ELF-1 (cell line): ENCODE data around the gene DOCK4.
A peak's percentile ranks its signal among the peaks of the same experiment; 100 is the strongest.

ENCODE experiments used
- DNase-seq: peaks from one replicate; pipeline ENCODE4 v3.0.0-alpha.2; 2016; ENCODE audit warnings: low read depth, low spot score

The DOCK4 gene

GRCh38 chr7:112206238-112206990, at the start of gene DOCK4, which contains the start of gene ZNF277:
DOCK4 (minus strand) TSS chr7:112206399; CDS start chr7:112206138, 261 bp downstream.
ZNF277 (plus strand) TSS chr7:112206695; CDS start chr7:112206717, 22 bp downstream.
- peak; percentile 100 for DNase-seq

- DNase-seq, result no peak
Observed at GRCh38 chr7:112255388-112255720, 49.2 kb upstream of the DOCK4 start.

- DNase-seq, result no peak
Observed at GRCh38 chr7:112254709-112255387, 48.6 kb upstream of the DOCK4 start.

- no peak for DNase-seq
Observed at GRCh38 chr7:112254156-112254555, 48.0 kb upstream of the DOCK4 start.

- no peak for DNase-seq
Observed at GRCh38 chr7:112252691-112253090, 46.5 kb upstream of the DOCK4 start.

- DNase-seq, result no peak
Observed at GRCh38 chr7:112252141-112252540, 45.9 kb upstream of the DOCK4 start.

- DNase-seq, result peak; percentile 48
Observed at GRCh38 chr7:112249967-112250366, 43.8 kb upstream of the DOCK4 start.

GRCh38 chr7:112248598-112248997, 42.4 kb upstream of the DOCK4 start:
- DNase-seq, result no peak

- DNase-seq, result peak; percentile 48
Observed at GRCh38 chr7:112238852-112239610, 32.8 kb upstream of the DOCK4 start.

GRCh38 chr7:112238330-112238729, 32.1 kb upstream of the DOCK4 start:
- no peak for DNase-seq

- no peak for DNase-seq
Observed at GRCh38 chr7:112236597-112236996, 30.4 kb upstream of the DOCK4 start.

GRCh38 chr7:112234147-112234546, 27.9 kb upstream of the DOCK4 start:
- no peak for DNase-seq

GRCh38 chr7:112233048-112233697, 27.0 kb upstream of the DOCK4 start:
- DNase-seq, result no peak

- DNase-seq, result no peak
Observed at GRCh38 chr7:112232212-112232978, 26.2 kb upstream of the DOCK4 start.

GRCh38 chr7:112228632-112229031, 22.4 kb upstream of the DOCK4 start:
- DNase-seq, result no peak

GRCh38 chr7:112226701-112227276, 20.6 kb upstream of the DOCK4 start:
- DNase-seq, result no peak

GRCh38 chr7:112225006-112225405, 18.8 kb upstream of the DOCK4 start:
- DNase-seq, result no peak

GRCh38 chr7:112224186-112224585, 18.0 kb upstream of the DOCK4 start:
- DNase-seq, result no peak

- no peak for DNase-seq
Observed at GRCh38 chr7:112223310-112223709, 17.1 kb upstream of the DOCK4 start.

- DNase-seq, result no peak
Observed at GRCh38 chr7:112220877-112221434, 14.8 kb upstream of the DOCK4 start.
